ENCODE data around the gene ELL2.
"Not testable (repeated sequence)": the region's sequence is repeated elsewhere in the genome, so short reads cannot be mapped to it uniquely, and the experiment has no call there.

ELL2 gene

GRCh38 chr5:95883185-95884016 lies 78.2 kb downstream of the ELL2 start:
- DNase-seq (ENCODE audit: low read depth in 2 of 2, low spot score in 1 of 2), result no peak

GRCh38 chr5:95881833-95882232 lies 79.8 kb downstream of the ELL2 start:
- no peak for DNase-seq (ENCODE audit: low read depth in 2 of 2, low spot score in 1 of 2)

GRCh38 chr5:95880081-95880926 lies 81.3 kb downstream of the ELL2 start:
- DNase-seq (ENCODE audit: low read depth in 2 of 2, low spot score in 1 of 2), result no peak

GRCh38 chr5:95879661-95880060 lies 82.0 kb downstream of the ELL2 start:
- no peak for DNase-seq (ENCODE audit: low read depth in 2 of 2, low spot score in 1 of 2)

- DNase-seq (ENCODE audit: low read depth in 2 of 2, low spot score in 1 of 2), result no peak
Observed at GRCh38 chr5:95878417-95879323, 83.0 kb downstream of the ELL2 start.

GRCh38 chr5:95876782-95877181 lies 84.9 kb downstream of the ELL2 start:
- DNase-seq (ENCODE audit: low read depth in 2 of 2, low spot score in 1 of 2), result no peak

- no peak for DNase-seq (ENCODE audit: low read depth in 2 of 2, low spot score in 1 of 2)
Observed at GRCh38 chr5:95874246-95874645, 87.4 kb downstream of the ELL2 start.

- DNase-seq (ENCODE audit: low read depth in 2 of 2, low spot score in 1 of 2), result no peak
Observed at GRCh38 chr5:95873351-95873750, 88.3 kb downstream of the ELL2 start.

GRCh38 chr5:95872346-95873268 lies 89.0 kb downstream of the ELL2 start:
- no peak for DNase-seq (ENCODE audit: low read depth in 2 of 2, low spot score in 1 of 2)

GRCh38 chr5:95871146-95871806 lies 90.4 kb downstream of the ELL2 start:
- DNase-seq (ENCODE audit: low read depth in 2 of 2, low spot score in 1 of 2), result no peak

GRCh38 chr5:95870105-95870672 lies 91.5 kb downstream of the ELL2 start:
- DNase-seq (ENCODE audit: low read depth in 2 of 2, low spot score in 1 of 2), result no peak

- DNase-seq (ENCODE audit: low read depth in 2 of 2, low spot score in 1 of 2), result not testable (repeated sequence)
Observed at GRCh38 chr5:95869173-95869855, 92.3 kb downstream of the ELL2 start.

- no peak for DNase-seq (ENCODE audit: low read depth in 2 of 2, low spot score in 1 of 2)
Observed at GRCh38 chr5:95868136-95868535, 93.5 kb downstream of the ELL2 start.

- DNase-seq (ENCODE audit: low read depth in 2 of 2, low spot score in 1 of 2), result no peak
Observed at GRCh38 chr5:95866435-95867040, 95.1 kb downstream of the ELL2 start.

GRCh38 chr5:95864944-95865504 lies 96.6 kb downstream of the ELL2 start:
- no peak for DNase-seq (ENCODE audit: low read depth in 2 of 2, low spot score in 1 of 2)

GRCh38 chr5:95864456-95864855 lies 97.2 kb downstream of the ELL2 start:
- no peak for DNase-seq (ENCODE audit: low read depth in 2 of 2, low spot score in 1 of 2)

- DNase-seq (ENCODE audit: low read depth in 2 of 2, low spot score in 1 of 2), result no peak
Observed at GRCh38 chr5:95863383-95863757, 98.3 kb downstream of the ELL2 start.

Measured in stimulated activated CD8-positive, alpha-beta memory T cell treated with anti-CD3 and anti-CD28 coated beads, Interleukin-4, amount 100 ng/mL, for 1 hour (primary cell).